Keratinocyte (primary cell): ENCODE results near the gene KLF11. TPM values are rescaled to one million over a fixed set of nuclear protein-coding genes. Genes with fewer than 3 reads are reported as not detected.

Experiments used
- DNase-seq: peaks from one replicate; pipeline ENCODE4 v3.0.0-alpha.2; 2011; ENCODE audit warnings: low read depth, missing footprints, low spot score
- FAIRE-seq: peaks from 2 replicates; lab custom pipeline; 2011; peaks lifted over from hg19 to GRCh38; lab: Jason Lieb, UNC
- H2AFZ ChIP-seq: 2 replicates; pipeline ENCODE4 v1.6.0; 2012; ENCODE audit warnings: low read length, control low read depth, inconsistent platforms; ENCODE audit not compliant: control insufficient read depth
- H3K27ac ChIP-seq: 2 replicates; pipeline ENCODE4 v1.5.1; 2011; ENCODE audit warnings: low read length; ENCODE audit not compliant: control insufficient read depth, insufficient read depth
- H3K27me3 ChIP-seq: 3 replicates; pipeline ENCODE4 v1.6.0; 2011; ENCODE audit warnings: low read length; ENCODE audit not compliant: control insufficient read depth, insufficient read depth; ENCODE audit errors: extremely low read depth
- H3K36me3 ChIP-seq, 2 experiments: 2 replicates in 1 of 2; 3 replicates in 1 of 2; pipeline ENCODE4 v1.5.1; 2011; ENCODE audit warnings: low read length in 2 of 2, mild to moderate bottlenecking in 1 of 2; ENCODE audit not compliant: control insufficient read depth in 2 of 2, insufficient read depth in 2 of 2; ENCODE audit errors: extremely low read depth in 1 of 2
- H3K4me1 ChIP-seq: 3 replicates; pipeline ENCODE4 v1.5.1; 2011; ENCODE audit warnings: low read length; ENCODE audit not compliant: control insufficient read depth, insufficient read depth; ENCODE audit errors: extremely low read depth
- H3K4me2 ChIP-seq: 3 replicates; pipeline ENCODE4 v1.6.0; 2011; ENCODE audit warnings: low read depth, low read length; ENCODE audit not compliant: control insufficient read depth, insufficient read depth; ENCODE audit errors: extremely low read depth
- H3K4me3 ChIP-seq, 3 experiments: fragments of 200-600 bp in 1 of 3; sonication (generic) in 1 of 3; 2 replicates in 2 of 3; 3 replicates in 1 of 3; pipeline ENCODE4 v1.5.1; 2011 to 2016; ENCODE audit warnings: low read length in 3 of 3, mild to moderate bottlenecking in 3 of 3, control low read depth in 2 of 3, inconsistent platforms in 1 of 3, low read depth in 1 of 3, mixed read lengths in 1 of 3, mixed run types in 1 of 3, moderate library complexity in 1 of 3; ENCODE audit not compliant: control insufficient read depth in 2 of 3, insufficient read depth in 2 of 3; ENCODE audit errors: extremely low read depth in 1 of 3
- H3K79me2 ChIP-seq: 2 replicates; pipeline ENCODE4 v1.6.0; 2012; ENCODE audit warnings: low read length; ENCODE audit not compliant: control insufficient read depth, insufficient read depth
- H3K9ac ChIP-seq: 3 replicates; pipeline ENCODE4 v1.6.0; 2011; ENCODE audit warnings: low read length; ENCODE audit not compliant: control insufficient read depth, insufficient read depth; ENCODE audit errors: extremely low read depth
- H3K9me1 ChIP-seq: 3 replicates; pipeline ENCODE4 v1.6.0; 2011; ENCODE audit warnings: low read length; ENCODE audit not compliant: control insufficient read depth, insufficient read depth; ENCODE audit errors: extremely low read depth
- H3K9me3 ChIP-seq: 2 replicates; pipeline ENCODE4 v1.5.1; 2012; ENCODE audit warnings: low read depth, low read length; ENCODE audit not compliant: control insufficient read depth
- H4K20me1 ChIP-seq: 3 replicates; pipeline ENCODE4 v1.6.0; 2011; ENCODE audit warnings: low read length; ENCODE audit not compliant: control insufficient read depth, insufficient read depth; ENCODE audit errors: extremely low read depth
- EZH2 ChIP-seq: IDR thresholded peaks from one replicate; pipeline ENCODE4 v1.6.1; 2012; ENCODE audit warnings: inconsistent platforms, mild to moderate bottlenecking, low read length, moderate library complexity
- dilution Hi-C: fragments of 300-500 bp; cut with MboI; formaldehyde crosslinking; loops from one replicate; pipeline ENCODE4 v1.7.0; 2020; ENCODE audit warnings: low sequenced_read_pairs; ENCODE audit not compliant: extremely low pct_ligation_motif_present
- polyA plus RNA-seq, 5 experiments: library from polyadenylated mRNA; depleted of rRNA in 3 of 5; stranded (reverse) in 3 of 5; stranded (forward) in 1 of 5; unstranded in 1 of 5; fragments of >200 nt; gene quantifications; 1 replicate in 1 of 5; 2 replicates in 3 of 5; 3 replicates in 1 of 5; pipeline versions ENCODE4 v1.2.1 to v1.2.3, GENCODE V29; 2011 to 2012; ENCODE audit warnings: missing spikeins in 2 of 5, low read depth in 1 of 5, low replicate concordance in 1 of 5
- TF ChIP-seq, protein P1 (sequence below), 3 experiments: IDR thresholded peaks in 1 of 3; conservative IDR thresholded peaks in 1 of 3; optimal IDR thresholded peaks in 1 of 3; 2 replicates in 2 of 3; 3 replicates in 1 of 3; pipeline versions ENCODE3 to v1.5.1; 2011; ENCODE audit warnings: low read length in 3 of 3, mild to moderate bottlenecking in 3 of 3, moderate library complexity in 2 of 3, control low read depth in 1 of 3, inconsistent platforms in 1 of 3; ENCODE audit not compliant: insufficient read depth in 2 of 3; ENCODE audit errors: extremely low read depth in 1 of 3

Gene KLF11
- polyA plus RNA-seq, 1 donor (not counting 4 experiments of a cell fraction or from before 2014, with no cell fraction given): 7.0 TPM

GRCh38 chr2:10079870-10080535 is 36.7 kb downstream of the KLF11 start, which contains the start of gene CYS1:
CYS1 (minus strand) TSS chr2:10080411; CDS start chr2:10080223, 188 bp downstream.
- H3K27me3 ChIP-seq: peaks cover 67% of the 10 kb centered on the region
- H3K79me2 ChIP-seq: no peaks in the 10 kb centered on the region
- H3K9me1 ChIP-seq: no peaks in the 10 kb centered on the region
- peak within 1 kb of the TSS; percentile 28 for H3K9ac ChIP-seq
- no peak for TF ChIP-seq EZH2
- TF ChIP-seq, protein P1, sequence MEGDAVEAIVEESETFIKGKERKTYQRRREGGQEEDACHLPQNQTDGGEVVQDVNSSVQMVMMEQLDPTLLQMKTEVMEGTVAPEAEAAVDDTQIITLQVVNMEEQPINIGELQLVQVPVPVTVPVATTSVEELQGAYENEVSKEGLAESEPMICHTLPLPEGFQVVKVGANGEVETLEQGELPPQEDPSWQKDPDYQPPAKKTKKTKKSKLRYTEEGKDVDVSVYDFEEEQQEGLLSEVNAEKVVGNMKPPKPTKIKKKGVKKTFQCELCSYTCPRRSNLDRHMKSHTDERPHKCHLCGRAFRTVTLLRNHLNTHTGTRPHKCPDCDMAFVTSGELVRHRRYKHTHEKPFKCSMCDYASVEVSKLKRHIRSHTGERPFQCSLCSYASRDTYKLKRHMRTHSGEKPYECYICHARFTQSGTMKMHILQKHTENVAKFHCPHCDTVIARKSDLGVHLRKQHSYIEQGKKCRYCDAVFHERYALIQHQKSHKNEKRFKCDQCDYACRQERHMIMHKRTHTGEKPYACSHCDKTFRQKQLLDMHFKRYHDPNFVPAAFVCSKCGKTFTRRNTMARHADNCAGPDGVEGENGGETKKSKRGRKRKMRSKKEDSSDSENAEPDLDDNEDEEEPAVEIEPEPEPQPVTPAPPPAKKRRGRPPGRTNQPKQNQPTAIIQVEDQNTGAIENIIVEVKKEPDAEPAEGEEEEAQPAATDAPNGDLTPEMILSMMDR (optimal IDR thresholded peaks at IDR 0.05 in 1 of 3, IDR thresholded peaks at IDR 0.05 in 1 of 3, conservative IDR thresholded peaks at IDR 0.05 in 1 of 3; ENCODE audit: extremely low read depth in 1 of 3, insufficient read depth in 2 of 3, low read length in 3 of 3): peak in 1 of 3 experiments; percentile 48
- FAIRE-seq (no peak), DNase-seq (no peak)
- no peak within 1 kb of the TSS for H3K27ac ChIP-seq
- peak within 1 kb of the TSS; percentile 23 for H2AFZ ChIP-seq
- peak within 1 kb of the TSS; percentile 24 to 48 (median 46) for H3K4me3 ChIP-seq
- no peaks in the 10 kb centered on the region for H4K20me1 ChIP-seq
- H3K4me1 ChIP-seq: no peaks in the 10 kb centered on the region
- dilution Hi-C loops: no loop called here
- no peaks in the 10 kb centered on the region for H3K36me3 ChIP-seq
- no peaks in the 10 kb centered on the region for H3K9me3 ChIP-seq
- peak within 1 kb of the TSS; percentile 77 for H3K4me2 ChIP-seq

DNA sequence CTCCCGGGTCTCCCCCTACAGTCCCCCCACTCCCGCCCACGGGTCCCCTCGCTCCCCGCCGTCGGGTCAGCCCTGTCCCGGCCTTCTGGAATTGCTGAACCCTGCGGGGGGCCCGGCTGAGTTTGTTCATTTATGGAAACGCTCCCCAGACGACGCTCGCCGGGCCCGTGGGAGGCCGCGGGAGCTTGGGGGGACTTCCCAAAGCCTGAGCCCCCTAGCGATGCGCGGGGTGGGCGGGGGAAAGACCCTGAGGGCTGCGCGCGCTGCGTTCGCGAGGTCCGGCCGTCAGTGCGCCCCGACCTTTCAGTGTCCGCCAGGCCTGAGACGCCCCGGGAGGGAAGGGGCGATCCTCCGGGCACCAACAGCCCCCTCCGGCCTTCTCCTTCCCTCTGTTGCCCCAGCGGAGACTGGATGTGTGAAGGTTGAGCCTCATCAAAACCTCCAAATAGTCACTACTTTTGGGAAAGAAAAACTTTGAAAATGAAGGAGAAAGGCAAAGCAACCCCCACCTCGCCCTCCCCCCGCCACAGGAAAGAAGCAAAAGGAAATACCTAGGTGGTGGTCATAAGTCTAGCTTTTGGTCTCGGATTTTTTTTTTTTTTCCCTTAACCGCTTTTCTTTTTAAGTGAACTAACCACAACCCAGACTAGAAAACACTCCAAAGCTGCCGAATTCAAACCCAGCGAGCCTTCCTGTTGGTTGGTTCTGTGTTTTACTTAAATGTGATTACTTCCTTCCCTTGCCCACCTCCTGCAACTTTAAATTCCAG is 37.4 kb downstream of the KLF11 start:
- Histone ChIP-seq H3K4me3 (no peak overlapping the region), H2AFZ (no peak overlapping the region), H3K9ac (no peak overlapping the region), H3K4me1 (no peaks in the 10 kb centered on the region), H4K20me1 (no peaks in the 10 kb centered on the region), H3K9me1 (no peaks in the 10 kb centered on the region), H3K79me2 (no peaks in the 10 kb centered on the region), H3K36me3 (no peaks in the 10 kb centered on the region), H3K27me3 (peaks cover 64% of the 10 kb centered on the region), H3K4me2 (peak overlapping the region; percentile 10), H3K9me3 (no peaks in the 10 kb centered on the region), H3K27ac (no peak overlapping the region)
- FAIRE-seq (no peak), DNase-seq (no peak)
- TF ChIP-seq EZH2: peak; percentile 75
- TF ChIP-seq, protein P1 (optimal IDR thresholded peaks at IDR 0.05 in 1 of 3, IDR thresholded peaks at IDR 0.05 in 1 of 3, conservative IDR thresholded peaks at IDR 0.05 in 1 of 3; ENCODE audit: extremely low read depth in 1 of 3, insufficient read depth in 2 of 3, low read length in 3 of 3): no peak
- dilution Hi-C loops: no loop called here
